Liver (tissue), 3 donors: Measurements from ENCODE around the gene YTHDF1.

Source experiments
- CTCF ChIP-seq: fragments of 150-350 bp; IDR thresholded peaks from 2 replicates; pipeline ENCODE4 v1.5.1; 2017; ENCODE audit warnings: improper control_type of control experiment, low read depth, low read length; ENCODE audit not compliant: missing input control
- EGR1 ChIP-seq, 2 donors: IDR thresholded peaks; 2 replicates each; pipeline ENCODE4 v1.6.1; 2016 to 2018; ENCODE audit warnings: antibody characterized with exemption in 2 of 2, low read depth in 2 of 2
- NR2F2 ChIP-seq: IDR thresholded peaks from 2 replicates; pipeline ENCODE4 v1.6.1; 2016; ENCODE audit warnings: antibody characterized with exemption
- RAD21 ChIP-seq, 2 donors: IDR thresholded peaks; 2 replicates each; pipeline ENCODE4 v1.6.1; 2016; ENCODE audit warnings: antibody characterized with exemption in 2 of 2, mild to moderate bottlenecking in 2 of 2
- RXRA ChIP-seq, 2 donors: IDR thresholded peaks; 2 replicates each; pipeline ENCODE4 v1.6.1; 2017 to 2018; ENCODE audit warnings: antibody characterized with exemption in 2 of 2, mild to moderate bottlenecking in 1 of 2
- TF ChIP-seq, protein P1 (sequence below): IDR thresholded peaks from 2 replicates; pipeline ENCODE4 v1.6.1; 2016; ENCODE audit warnings: antibody characterized with exemption
- TF ChIP-seq, protein P2 (sequence below): IDR thresholded peaks from 2 replicates; pipeline ENCODE4 v1.6.1; 2016; ENCODE audit warnings: antibody characterized with exemption
- donor health status: healthy.
- donor health status: healthy.

DNA sequence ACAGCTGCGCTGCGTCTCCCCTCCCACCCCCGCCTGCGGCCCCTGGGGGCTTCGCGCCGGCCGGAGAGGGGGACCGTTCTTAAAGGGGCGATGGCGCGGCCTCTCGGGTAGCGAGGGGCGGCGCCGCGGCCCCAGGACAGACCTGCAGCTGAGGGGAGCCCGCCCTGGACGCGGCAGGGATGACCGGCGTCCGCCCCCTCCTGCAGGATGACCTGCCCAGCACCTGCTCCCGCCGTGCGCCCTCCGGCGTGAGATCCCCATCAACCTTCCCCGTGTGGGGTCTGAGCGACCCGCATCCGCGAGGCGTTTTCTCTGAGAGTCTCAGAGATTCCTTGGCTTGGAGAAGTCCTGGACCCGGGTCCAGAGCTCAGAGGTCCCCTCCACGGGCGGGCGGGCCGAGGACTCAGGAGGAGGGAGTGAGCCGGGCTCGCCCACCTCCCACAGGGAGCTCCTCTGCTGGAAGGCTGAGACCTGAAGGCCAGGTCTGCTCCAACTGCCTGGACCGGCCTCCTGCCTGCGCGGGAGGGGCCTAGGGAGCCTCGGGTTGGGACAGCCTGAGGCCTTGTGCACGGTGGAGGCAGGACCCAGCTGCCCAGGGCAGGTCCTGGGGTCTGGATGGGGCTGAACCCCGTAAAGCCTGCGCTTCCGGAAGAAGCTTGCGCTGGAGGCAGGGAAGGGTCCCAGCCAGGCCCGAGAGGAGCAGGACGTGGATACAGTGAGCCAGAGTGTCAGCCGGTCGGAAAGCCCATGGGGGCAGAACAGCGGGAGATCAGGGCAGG lies 38.9 kb upstream of the YTHDF1 start:
- TF ChIP-seq CTCF (no peak), RAD21 (IDR thresholded peaks at IDR 0.05) (no peak), NR2F2 (no peak), RXRA (IDR thresholded peaks at IDR 0.05) (no peak), EGR1 (IDR thresholded peaks at IDR 0.05; ENCODE audit: low read depth in 2 of 2) (no peak)
- TF ChIP-seq, protein P1, sequence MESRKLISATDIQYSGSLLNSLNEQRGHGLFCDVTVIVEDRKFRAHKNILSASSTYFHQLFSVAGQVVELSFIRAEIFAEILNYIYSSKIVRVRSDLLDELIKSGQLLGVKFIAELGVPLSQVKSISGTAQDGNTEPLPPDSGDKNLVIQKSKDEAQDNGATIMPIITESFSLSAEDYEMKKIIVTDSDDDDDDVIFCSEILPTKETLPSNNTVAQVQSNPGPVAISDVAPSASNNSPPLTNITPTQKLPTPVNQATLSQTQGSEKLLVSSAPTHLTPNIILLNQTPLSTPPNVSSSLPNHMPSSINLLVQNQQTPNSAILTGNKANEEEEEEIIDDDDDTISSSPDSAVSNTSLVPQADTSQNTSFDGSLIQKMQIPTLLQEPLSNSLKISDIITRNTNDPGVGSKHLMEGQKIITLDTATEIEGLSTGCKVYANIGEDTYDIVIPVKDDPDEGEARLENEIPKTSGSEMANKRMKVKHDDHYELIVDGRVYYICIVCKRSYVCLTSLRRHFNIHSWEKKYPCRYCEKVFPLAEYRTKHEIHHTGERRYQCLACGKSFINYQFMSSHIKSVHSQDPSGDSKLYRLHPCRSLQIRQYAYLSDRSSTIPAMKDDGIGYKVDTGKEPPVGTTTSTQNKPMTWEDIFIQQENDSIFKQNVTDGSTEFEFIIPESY = no peak
- TF ChIP-seq, protein P2, sequence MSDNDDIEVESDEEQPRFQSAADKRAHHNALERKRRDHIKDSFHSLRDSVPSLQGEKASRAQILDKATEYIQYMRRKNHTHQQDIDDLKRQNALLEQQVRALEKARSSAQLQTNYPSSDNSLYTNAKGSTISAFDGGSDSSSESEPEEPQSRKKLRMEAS = no peak
